Measurements from ENCODE around the gene PRDM2.
"Not testable (repeated sequence)": the region's sequence is repeated elsewhere in the genome, so short reads cannot be mapped to it uniquely, and the experiment has no call there.

Gene PRDM2

GRCh38 chr1:13697738-13698137, 2.2 kb upstream of the PRDM2 start:
- DNase-seq (ENCODE audit: low read depth in 2 of 2) = no peak

- no peak for DNase-seq (ENCODE audit: low read depth in 2 of 2)
Measured at GRCh38 chr1:13699510-13699909, 478 bp upstream of the PRDM2 start.

- peak; percentile 6 to 25 for DNase-seq (ENCODE audit: low read depth in 2 of 2)
Measured at GRCh38 chr1:13700521-13701270, 708 bp downstream of the PRDM2 start.

- DNase-seq (ENCODE audit: low read depth in 2 of 2) = no peak
Measured at GRCh38 chr1:13701271-13701640, 1.3 kb downstream of the PRDM2 start.

GRCh38 chr1:13702425-13703127, 2.6 kb downstream of the PRDM2 start:
- DNase-seq (ENCODE audit: low read depth in 2 of 2) = peak; percentile 19 to 35

GRCh38 chr1:13703128-13703513, 3.1 kb downstream of the PRDM2 start:
- no peak for DNase-seq (ENCODE audit: low read depth in 2 of 2)

- DNase-seq (ENCODE audit: low read depth in 2 of 2) = no peak
Measured at GRCh38 chr1:13703558-13704490, 3.8 kb downstream of the PRDM2 start.

GRCh38 chr1:13706046-13706445, 6.1 kb downstream of the PRDM2 start:
- no peak for DNase-seq (ENCODE audit: low read depth in 2 of 2)

- DNase-seq (ENCODE audit: low read depth in 2 of 2) = no peak
Measured at GRCh38 chr1:13707164-13707563, 7.2 kb downstream of the PRDM2 start.

- DNase-seq (ENCODE audit: low read depth in 2 of 2) = no peak
Measured at GRCh38 chr1:13708380-13708982, 8.5 kb downstream of the PRDM2 start.

- DNase-seq (ENCODE audit: low read depth in 2 of 2) = no peak
Measured at GRCh38 chr1:13710086-13710485, 10.1 kb downstream of the PRDM2 start.

- no peak for DNase-seq (ENCODE audit: low read depth in 2 of 2)
Measured at GRCh38 chr1:13714851-13715250, 14.9 kb downstream of the PRDM2 start.

- not testable (repeated sequence) for DNase-seq (ENCODE audit: low read depth in 2 of 2)
Measured at GRCh38 chr1:13715616-13716287, 15.8 kb downstream of the PRDM2 start.

- DNase-seq (ENCODE audit: low read depth in 2 of 2) = no peak
Measured at GRCh38 chr1:13722808-13723360, 22.9 kb downstream of the PRDM2 start.

- no peak for DNase-seq (ENCODE audit: low read depth in 2 of 2)
Measured at GRCh38 chr1:13723810-13724209, 23.8 kb downstream of the PRDM2 start.

- peak in 1 of 2 donors; percentile 24 for DNase-seq (ENCODE audit: low read depth in 2 of 2)
Measured at GRCh38 chr1:13725714-13726175, 25.8 kb downstream of the PRDM2 start.

GRCh38 chr1:13728091-13728715, 28.2 kb downstream of the PRDM2 start:
- DNase-seq (ENCODE audit: low read depth in 2 of 2) = no peak

- DNase-seq (ENCODE audit: low read depth in 2 of 2) = no peak
Measured at GRCh38 chr1:13730291-13730690, 30.3 kb downstream of the PRDM2 start.

GRCh38 chr1:13730751-13731482, 30.9 kb downstream of the PRDM2 start:
- DNase-seq (ENCODE audit: low read depth in 2 of 2) = peak; percentile 60 to 63

- no peak for DNase-seq (ENCODE audit: low read depth in 2 of 2)
Measured at GRCh38 chr1:13731897-13732296, 31.9 kb downstream of the PRDM2 start.
